Measurements from ENCODE around the gene PPIL6. TPM values are rescaled to one million over a fixed set of nuclear protein-coding genes. Genes with fewer than 3 reads are reported as not detected.
A peak's percentile ranks its signal among the peaks of the same experiment; 100 is the strongest.
"Not testable (repeated sequence)": the region's sequence is repeated elsewhere in the genome, so short reads cannot be mapped to it uniquely, and the experiment has no call there.

The PPIL6 gene
- total RNA-seq, 4 donors from 2014 or later = 1.2 to 16.5 (median 4.8) TPM

DNA sequence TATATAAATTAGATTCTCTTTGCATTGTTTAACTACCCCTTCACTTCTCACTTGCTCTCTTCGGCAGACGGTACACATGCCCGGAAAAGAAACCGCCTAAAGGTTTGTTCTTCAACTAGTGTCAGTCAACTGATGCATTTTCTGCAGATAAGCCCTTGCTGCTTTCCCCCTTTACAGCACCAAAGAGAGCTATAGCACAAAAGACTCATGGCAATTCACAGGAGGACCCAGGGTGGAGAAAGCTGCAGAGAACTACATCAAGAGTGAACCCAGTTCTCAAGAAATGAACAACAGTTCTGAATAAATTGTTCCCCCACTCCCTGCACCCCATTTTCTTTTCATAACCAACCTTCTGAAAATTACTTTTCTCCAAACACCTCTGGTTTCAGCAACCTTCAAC is 67.1 kb downstream of the PPIL6 start:
- no peak overlapping the region for H3K4me3 ChIP-seq
- H3K4me1 ChIP-seq = peaks cover 0 to 70% (median 18%) of the 10 kb centered on the region in 4 donors
- no peaks in the 10 kb centered on the region for H3K9me3 ChIP-seq
- H3K27ac ChIP-seq = no peak overlapping the region
- H3K36me3 ChIP-seq = peaks cover 0 to 84% (median 27%) of the 10 kb centered on the region in 3 donors
- TF ChIP-seq POLR2A (IDR thresholded peaks at IDR 0.05) (no peak), EP300 (IDR thresholded peaks at IDR 0.05) (no peak)
- TF ChIP-seq, protein P1, sequence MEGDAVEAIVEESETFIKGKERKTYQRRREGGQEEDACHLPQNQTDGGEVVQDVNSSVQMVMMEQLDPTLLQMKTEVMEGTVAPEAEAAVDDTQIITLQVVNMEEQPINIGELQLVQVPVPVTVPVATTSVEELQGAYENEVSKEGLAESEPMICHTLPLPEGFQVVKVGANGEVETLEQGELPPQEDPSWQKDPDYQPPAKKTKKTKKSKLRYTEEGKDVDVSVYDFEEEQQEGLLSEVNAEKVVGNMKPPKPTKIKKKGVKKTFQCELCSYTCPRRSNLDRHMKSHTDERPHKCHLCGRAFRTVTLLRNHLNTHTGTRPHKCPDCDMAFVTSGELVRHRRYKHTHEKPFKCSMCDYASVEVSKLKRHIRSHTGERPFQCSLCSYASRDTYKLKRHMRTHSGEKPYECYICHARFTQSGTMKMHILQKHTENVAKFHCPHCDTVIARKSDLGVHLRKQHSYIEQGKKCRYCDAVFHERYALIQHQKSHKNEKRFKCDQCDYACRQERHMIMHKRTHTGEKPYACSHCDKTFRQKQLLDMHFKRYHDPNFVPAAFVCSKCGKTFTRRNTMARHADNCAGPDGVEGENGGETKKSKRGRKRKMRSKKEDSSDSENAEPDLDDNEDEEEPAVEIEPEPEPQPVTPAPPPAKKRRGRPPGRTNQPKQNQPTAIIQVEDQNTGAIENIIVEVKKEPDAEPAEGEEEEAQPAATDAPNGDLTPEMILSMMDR (IDR thresholded peaks at IDR 0.05) = no peak
- 76 to 84% methylated on average over 4 of the region's 4 CpGs for WGBS, 2 donors
- no peaks in the 10 kb centered on the region for H3K27me3 ChIP-seq
- DNase-seq (ENCODE audit: low spot score in 2 of 2) = no peak

DNA sequence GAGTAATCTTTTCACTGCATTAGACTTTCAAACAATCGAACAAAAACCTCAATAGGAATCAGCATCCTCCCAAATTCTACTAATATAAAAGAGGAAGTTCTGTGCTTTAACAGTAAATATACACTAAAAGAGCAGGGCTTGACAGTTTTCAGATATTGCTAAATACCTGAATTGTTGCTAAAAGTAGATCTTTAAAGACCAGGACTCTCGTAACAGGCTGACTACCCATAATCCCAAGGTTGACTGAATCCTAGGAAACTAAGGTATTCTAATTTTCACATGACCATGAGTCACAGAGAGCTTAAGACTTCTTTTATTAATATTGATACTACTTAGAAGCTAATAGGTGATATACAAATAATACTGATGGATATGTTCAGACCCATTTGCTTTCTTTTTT is 68.3 kb downstream of the PPIL6 start:
- Histone ChIP-seq H3K9me3 (no peaks in the 10 kb centered on the region), H3K27me3 (no peaks in the 10 kb centered on the region), H3K27ac (peak overlapping the region in 1 of 4 donors; percentile 39), H3K36me3 (peaks cover 0 to 84% (median 27%) of the 10 kb centered on the region in 3 donors), H3K4me1 (peaks cover 0 to 58% (median 17%) of the 10 kb centered on the region in 4 donors), H3K4me3 (no peak overlapping the region)
- 58 to 79% methylated on average over 2 of the region's 2 CpGs for WGBS, 2 donors
- no peak for DNase-seq (ENCODE audit: low spot score in 2 of 2)
- TF ChIP-seq POLR2A (IDR thresholded peaks at IDR 0.05) = no peak
- TF ChIP-seq, protein P1 (IDR thresholded peaks at IDR 0.05) = no peak

DNA sequence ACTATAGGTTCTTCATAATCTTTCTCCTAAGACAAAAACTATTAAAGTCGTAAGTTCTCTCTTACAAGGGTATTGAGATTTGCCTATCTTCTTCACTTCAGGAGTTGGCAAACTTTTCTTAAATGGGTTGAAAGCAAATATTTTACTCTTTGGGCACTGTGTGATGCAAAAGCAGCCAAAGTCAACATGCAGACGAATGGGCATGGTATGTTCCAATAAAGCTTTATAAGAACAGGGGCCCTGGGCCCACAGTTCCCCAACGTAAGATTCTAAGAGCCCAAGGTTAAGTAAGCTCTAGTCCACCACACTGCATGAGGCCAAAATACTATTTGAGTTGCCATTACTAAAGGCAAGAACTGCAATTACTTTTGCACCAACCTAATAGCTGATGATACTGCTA is 69.6 kb downstream of the PPIL6 start:
- H3K36me3 ChIP-seq = peaks cover 0 to 84% (median 19%) of the 10 kb centered on the region in 3 donors
- H3K4me3 ChIP-seq = no peak overlapping the region
- H3K27ac ChIP-seq = no peak overlapping the region
- 47 to 54% methylated on average over 3 of the region's 3 CpGs for WGBS, 2 donors
- no peaks in the 10 kb centered on the region for H3K27me3 ChIP-seq
- H3K9me3 ChIP-seq = no peaks in the 10 kb centered on the region
- TF ChIP-seq POLR2A (IDR thresholded peaks at IDR 0.05) = no peak
- TF ChIP-seq, protein P1 (IDR thresholded peaks at IDR 0.05) = no peak
- no peak for TF ChIP-seq EP300 (IDR thresholded peaks at IDR 0.05)
- no peak for DNase-seq (ENCODE audit: low spot score in 2 of 2)
- H3K4me1 ChIP-seq = peaks cover 0 to 51% (median 17%) of the 10 kb centered on the region in 4 donors

DNA sequence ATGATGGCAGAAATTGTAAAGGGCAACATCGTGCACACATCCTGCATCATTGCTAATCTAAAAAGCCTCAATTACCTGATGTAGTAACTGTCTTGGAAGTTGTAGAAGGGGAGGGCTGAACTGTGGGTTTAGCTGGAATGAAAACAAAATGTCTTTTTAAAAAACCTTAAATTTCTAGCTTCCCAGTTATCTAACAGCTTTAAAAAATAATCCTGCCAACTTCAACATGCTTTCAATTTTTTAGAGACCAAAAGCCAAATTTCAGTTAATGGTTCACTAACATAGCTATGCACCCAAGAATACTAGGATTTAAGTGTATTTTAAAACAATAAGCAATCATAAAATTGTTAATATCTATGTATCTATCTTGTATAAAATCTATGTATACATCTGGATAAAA is 70.1 kb downstream of the PPIL6 start:
- H3K27me3 ChIP-seq = no peaks in the 10 kb centered on the region
- H3K4me3 ChIP-seq = no peak overlapping the region
- H3K4me1 ChIP-seq = peaks cover 0 to 51% (median 17%) of the 10 kb centered on the region in 4 donors
- no peak overlapping the region for H3K27ac ChIP-seq
- TF ChIP-seq POLR2A (IDR thresholded peaks at IDR 0.05) (no peak), EP300 (IDR thresholded peaks at IDR 0.05) (no peak)
- TF ChIP-seq, protein P1 (IDR thresholded peaks at IDR 0.05) = no peak
- no peaks in the 10 kb centered on the region for H3K9me3 ChIP-seq
- H3K36me3 ChIP-seq = peaks cover 0 to 84% (median 19%) of the 10 kb centered on the region in 3 donors
- WGBS, 2 donors = 52 to 67% methylated on average over 1 of the region's 1 CpG
- DNase-seq (ENCODE audit: low spot score in 2 of 2) = no peak

DNA sequence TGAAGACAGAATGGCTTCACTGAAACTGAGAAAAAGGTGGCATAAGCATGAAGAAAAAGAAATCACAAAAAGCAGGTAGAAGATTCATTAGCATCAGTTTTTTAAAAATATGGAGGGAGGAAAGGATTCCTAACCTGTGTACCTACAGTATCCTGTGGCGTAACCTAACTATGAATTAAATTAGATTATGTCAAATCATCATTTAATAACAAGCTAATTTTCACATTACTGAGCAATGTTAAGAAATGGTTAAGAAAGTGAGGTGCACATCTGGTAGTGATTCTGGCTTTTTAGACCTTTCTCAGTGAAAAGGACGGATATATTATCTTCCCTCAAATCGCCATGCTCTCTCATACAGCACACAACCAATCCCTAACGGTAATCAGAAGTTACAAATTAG is 70.7 kb downstream of the PPIL6 start:
- H3K27me3 ChIP-seq = no peaks in the 10 kb centered on the region
- 78 to 84% methylated on average over 4 of the region's 4 CpGs for WGBS, 2 donors
- H3K36me3 ChIP-seq = peaks cover 0 to 84% (median 16%) of the 10 kb centered on the region in 3 donors
- H3K4me3 ChIP-seq = no peak overlapping the region
- peaks cover 0 to 49% (median 17%) of the 10 kb centered on the region in 4 donors for H3K4me1 ChIP-seq
- peaks cover 0 to 2% (median 0%) of the 10 kb centered on the region in 4 donors for H3K9me3 ChIP-seq
- TF ChIP-seq, protein P1 (IDR thresholded peaks at IDR 0.05) = no peak
- TF ChIP-seq EP300 (IDR thresholded peaks at IDR 0.05) (no peak), POLR2A (IDR thresholded peaks at IDR 0.05) (no peak)
- H3K27ac ChIP-seq = no peak overlapping the region
- no peak for DNase-seq (ENCODE audit: low spot score in 2 of 2)

DNA sequence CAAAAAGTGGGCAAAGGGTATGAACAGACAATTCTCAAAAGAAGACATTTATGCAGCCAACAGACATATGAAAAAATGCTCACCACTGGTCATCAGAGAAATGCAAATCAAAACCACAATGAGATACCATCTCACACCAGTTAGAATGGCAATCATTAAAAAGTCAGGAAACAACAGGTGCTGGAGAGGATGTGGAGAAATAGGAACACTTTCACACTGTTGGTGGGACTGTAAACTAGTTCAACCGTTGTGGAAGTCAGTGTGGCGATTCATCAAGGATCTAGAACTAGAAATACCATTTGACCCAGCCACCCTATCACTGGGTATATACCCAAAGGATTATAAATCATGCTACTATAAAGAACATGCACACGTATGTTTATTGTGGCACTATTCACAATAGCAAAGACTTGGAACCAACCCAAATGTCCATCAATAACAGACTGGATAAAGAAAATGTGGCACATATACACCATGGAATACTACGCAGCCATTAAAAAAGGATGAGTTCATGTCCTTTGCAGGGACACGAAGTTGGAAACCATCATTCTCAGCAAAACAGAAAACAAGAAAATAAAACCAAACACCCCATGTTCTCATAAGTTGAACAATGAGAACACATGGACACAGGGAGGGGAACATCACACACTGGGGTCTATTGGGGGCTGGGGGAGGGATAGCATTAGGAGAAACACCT is 75.9 kb downstream of the PPIL6 start:
- H3K27me3 ChIP-seq; H3K27ac ChIP-seq; H3K9me3 ChIP-seq; DNase-seq (ENCODE audit: low spot score in 2 of 2); H3K4me3 ChIP-seq: not testable (repeated sequence)
- Histone ChIP-seq H3K4me1 (peaks cover 0 to 21% (median 3%) of the 10 kb centered on the region in 4 donors), H3K36me3 (peaks cover 0 to 98% (median 3%) of the 10 kb centered on the region in 3 donors)
- 94 to 96% methylated on average over 5 of the region's 5 CpGs for WGBS, 2 donors

Data from tibial nerve (tissue), 4 donors.